GM21423 (cell line): Measurements from ENCODE around the gene CDCA7.
"Not testable (repeated sequence)": the region's sequence is repeated elsewhere in the genome, so short reads cannot be mapped to it uniquely, and the experiment has no call there.

Experiments
- ATAC-seq: cut with Tn5 transposase; IDR thresholded peaks from one replicate; pipeline ENCODE4 v1.9.1; 2021; ENCODE audit warnings: mild to moderate bottlenecking, moderate library complexity; ENCODE audit not compliant: unreplicated experiment

The CDCA7 gene

GRCh38 chr2:173354582-173355131 is at the start of gene CDCA7:
Gene CDCA7, plus strand, starts transcription at chr2:173354872. Its CDS starts 92 bp downstream, at chr2:173354964.
- ATAC-seq = peak; percentile 62

- ATAC-seq = no peak
Observed at GRCh38 chr2:173305303-173305702, 49.4 kb upstream of the CDCA7 start.

DNA sequence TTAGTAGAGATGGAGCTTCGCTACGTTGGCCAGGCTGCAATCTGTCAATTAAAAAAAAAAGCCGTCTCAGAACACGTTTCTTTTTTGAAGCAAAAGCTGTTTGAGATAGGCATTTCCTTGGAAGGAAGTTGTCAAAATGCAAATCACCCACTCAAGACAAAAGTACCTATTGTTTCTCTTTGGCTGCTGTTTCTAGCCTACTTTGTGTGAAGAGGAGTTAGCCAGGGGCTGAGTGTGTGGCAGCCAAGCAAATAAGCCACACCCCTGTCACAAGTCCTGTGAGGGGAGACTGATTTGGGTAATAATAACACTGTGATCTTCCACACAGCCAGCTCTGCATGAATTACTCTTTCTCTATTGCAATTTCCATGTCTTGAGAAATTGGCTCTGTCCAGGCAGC is 47.4 kb upstream of the CDCA7 start:
- no peak for ATAC-seq

GRCh38 chr2:173309370-173309769 is 45.3 kb upstream of the CDCA7 start:
- not testable (repeated sequence) for ATAC-seq

DNA sequence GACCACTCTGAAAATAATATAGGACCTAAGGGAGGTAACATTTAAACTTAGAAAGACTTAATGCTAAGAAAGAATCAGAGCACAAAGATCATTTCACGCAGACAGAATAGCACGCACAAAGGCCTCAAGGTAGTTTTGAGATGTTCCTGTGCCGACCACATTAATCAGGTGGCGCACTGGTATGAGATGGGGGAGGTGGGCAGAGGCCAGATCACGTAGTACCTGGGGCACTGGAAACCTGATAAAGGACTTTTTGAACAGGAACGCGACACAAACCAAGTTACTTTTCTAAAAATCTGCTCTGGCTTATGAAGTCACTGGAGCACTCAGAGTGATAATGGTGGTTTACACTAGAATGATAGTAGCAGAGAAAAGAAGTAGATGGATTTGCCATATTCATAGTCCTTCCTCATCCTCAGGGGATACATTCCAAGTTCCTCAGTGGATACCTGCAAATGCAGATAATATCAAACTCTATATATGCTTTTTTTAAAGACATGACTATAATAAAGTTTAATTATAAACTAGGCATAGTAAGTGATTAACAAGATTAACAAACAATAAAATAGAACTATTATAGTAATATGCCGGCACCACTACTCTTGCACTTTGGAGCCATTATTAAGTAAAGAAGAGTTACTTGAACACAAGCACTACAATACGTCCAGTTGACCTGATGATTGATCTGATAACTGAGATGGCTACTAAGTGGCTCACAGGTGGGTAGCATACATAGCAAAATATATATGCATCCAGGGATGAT is 42.6 kb upstream of the CDCA7 start:
- no peak for ATAC-seq

DNA sequence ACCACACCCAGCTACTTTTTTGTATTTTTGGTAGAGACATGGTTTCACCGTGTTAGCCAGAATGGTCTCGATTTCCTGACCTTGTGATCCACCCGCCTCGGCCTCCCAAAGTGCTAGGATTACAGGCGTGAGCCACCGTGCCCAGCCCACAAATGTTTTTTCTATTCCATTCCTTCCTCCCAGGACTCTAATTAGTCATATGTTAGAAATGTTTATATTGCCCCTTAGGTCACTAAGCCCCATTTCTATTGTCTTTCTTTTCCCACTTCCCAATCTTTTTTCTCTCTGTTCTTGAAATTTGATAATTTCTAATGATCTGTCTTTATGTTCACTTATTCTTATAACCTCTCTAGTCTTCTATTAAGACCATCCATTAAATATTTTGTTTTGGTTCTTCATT is 31.3 kb upstream of the CDCA7 start:
- no peak for ATAC-seq

DNA sequence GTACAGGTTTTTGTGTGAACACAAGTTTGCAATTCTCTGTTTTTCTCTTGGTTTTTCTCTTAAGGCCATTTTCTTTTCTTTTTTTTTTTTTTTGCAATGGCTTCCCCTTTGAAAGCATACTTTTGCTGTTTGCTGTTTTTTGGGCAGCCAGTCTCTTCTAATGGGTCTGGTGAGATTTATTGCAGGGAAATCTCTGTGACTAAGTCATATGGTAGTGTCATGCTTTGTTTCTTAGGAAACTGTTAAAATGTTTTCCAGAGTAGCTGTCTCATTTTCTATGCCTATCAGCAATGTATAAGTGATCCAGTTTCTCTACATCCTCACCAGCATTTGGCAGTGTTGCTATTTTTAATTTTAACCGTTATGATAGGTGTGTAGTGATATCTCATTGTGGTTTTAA is 27.9 kb upstream of the CDCA7 start:
- ATAC-seq = no peak

- no peak for ATAC-seq
Observed at GRCh38 chr2:173327421-173327820, 27.3 kb upstream of the CDCA7 start.

DNA sequence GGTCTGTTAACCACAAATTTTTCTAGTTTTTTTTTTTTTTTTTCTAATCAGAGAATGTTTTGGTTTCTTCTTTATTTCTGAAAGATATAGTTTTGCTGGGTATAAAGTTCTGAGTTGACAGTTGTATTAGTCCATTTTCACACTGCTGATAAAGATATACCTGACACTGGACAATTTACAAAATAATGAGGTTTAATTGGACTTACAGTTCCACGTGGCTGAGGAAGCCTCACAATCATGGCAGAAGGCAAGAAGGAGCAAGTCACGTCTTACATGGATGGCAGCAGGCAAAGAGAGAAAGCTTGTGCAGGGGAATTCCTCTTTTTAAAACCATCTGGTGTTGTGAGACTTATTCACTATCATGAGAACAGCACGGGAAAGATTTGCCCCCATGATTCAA is 21.7 kb upstream of the CDCA7 start:
- ATAC-seq = not testable (repeated sequence)

- ATAC-seq = no peak
Observed at GRCh38 chr2:173339807-173340206, 14.9 kb upstream of the CDCA7 start.

GRCh38 chr2:173343921-173344320 is 10.8 kb upstream of the CDCA7 start:
- ATAC-seq = no peak

- no peak for ATAC-seq
Observed at GRCh38 chr2:173346035-173346434, 8.6 kb upstream of the CDCA7 start.

DNA sequence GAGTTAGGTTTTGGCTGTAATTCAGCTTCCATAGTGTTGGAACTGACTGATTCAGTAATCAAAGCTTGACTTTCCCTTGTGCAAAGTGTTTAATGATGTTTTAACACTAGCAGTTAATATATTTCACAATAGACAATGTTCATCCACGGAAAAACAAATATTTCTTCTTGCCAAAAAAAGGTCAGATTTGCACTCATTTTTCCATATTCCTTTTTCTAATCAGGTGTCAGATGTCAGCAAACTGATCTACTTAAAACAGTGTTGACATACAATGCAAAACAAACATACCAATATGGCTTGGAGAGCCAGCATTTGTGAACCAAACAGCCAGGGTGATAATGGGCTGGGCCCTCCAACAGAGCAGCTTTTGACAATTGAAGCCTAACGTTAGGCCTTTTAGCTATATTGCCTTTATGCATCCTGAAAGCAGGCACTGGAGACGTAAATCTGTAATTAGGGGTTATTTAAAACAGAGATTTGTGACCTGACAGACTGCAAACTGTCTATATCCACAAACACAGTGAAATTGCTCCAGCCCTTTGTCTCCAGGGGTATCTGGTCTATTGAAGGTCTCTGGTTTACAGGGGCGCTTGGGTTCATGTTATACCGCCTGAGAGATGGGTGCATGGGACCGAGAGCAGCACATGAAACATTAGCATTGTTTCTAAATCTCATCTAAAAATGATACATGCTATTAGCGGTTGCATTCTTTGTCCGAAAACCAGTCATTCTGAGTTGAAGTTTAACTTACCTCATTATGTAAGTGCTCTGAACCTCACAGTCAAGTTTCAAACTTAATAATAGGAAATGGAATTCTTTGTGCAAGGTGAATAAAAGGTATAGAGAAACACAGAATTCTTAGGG is 7.1 kb upstream of the CDCA7 start:
- no peak for ATAC-seq

GRCh38 chr2:173349287-173349686 is 5.4 kb upstream of the CDCA7 start:
- no peak for ATAC-seq

DNA sequence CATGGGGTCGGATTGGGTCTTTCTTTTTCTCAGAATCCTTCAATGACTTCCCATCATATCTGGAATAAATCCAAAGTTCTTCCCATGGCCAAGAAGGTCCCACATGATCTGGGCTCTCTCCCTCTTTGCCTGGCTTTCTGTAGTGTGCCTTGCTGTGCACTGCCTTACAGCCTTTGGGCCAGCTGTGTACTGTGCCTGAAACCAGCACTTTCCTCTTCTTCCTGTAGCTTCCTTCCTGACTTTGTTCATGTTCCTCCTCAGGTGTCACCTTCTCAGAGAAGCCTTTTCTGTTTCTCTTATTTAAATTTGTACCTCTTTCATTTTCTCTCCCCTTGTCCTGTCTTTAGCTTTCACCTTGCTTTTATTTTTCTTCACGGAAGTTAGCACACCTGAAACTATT is 4.3 kb upstream of the CDCA7 start:
- ATAC-seq = no peak

- ATAC-seq = no peak
Observed at GRCh38 chr2:173351879-173352278, 2.8 kb upstream of the CDCA7 start.

DNA sequence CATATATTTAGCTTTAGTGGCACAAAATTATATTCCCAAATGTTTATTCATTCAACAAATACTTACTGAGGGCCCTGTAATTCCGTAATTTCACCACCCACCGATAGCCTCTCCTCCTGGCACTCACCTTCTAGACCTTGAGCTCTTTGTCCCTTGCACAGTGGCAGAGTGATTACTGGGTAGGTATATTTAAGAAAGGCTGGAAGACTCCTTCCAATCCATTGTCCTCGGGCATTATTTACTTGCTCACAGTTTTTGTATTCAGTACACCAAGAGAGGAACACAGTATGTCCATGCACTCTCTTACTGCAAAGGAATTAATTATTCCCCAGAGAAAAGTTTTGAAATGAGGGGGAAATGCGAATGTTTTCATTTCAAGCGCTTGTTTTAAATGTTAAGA is 1.1 kb upstream of the CDCA7 start:
- no peak for ATAC-seq

GRCh38 chr2:173354073-173354581 is 545 bp upstream of the CDCA7 start:
- peak; percentile 35 for ATAC-seq

DNA sequence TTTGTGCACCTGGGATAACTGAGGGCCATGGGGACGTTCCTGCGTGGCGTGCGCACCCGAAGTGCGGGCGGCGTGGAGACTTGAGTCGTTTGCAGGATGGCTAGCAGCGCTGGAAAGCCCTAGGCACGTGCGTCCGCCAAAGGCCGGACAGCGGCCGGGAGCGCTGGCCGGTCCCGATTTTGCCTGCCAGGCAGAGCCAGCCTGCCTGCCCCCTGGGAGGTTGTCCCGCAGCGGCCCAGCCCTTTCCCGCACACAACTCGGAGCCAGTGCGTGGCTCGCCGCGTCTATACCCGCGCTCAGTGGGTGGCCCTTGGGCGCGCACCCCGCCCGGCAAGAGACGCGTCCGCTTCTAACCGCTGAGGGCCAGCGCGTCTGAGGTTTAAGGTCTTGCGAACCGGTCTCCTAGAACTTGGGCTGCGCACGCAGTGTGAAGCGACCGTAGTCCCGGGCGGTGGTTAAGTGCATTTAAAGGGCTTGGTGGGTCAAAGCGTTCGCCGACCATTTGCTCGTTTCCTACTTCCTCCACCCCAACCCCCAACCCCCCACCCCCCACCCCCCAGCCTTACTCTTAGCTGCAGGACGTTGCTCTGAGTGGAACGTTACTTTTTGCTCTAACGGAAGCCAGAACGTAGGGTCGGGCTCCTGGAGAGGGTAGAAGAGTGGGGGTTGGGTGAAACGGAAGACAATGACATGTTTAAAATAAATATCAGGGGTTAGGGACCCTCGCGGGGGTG is 627 bp downstream of the CDCA7 start:
- peak; percentile 27 for ATAC-seq

DNA sequence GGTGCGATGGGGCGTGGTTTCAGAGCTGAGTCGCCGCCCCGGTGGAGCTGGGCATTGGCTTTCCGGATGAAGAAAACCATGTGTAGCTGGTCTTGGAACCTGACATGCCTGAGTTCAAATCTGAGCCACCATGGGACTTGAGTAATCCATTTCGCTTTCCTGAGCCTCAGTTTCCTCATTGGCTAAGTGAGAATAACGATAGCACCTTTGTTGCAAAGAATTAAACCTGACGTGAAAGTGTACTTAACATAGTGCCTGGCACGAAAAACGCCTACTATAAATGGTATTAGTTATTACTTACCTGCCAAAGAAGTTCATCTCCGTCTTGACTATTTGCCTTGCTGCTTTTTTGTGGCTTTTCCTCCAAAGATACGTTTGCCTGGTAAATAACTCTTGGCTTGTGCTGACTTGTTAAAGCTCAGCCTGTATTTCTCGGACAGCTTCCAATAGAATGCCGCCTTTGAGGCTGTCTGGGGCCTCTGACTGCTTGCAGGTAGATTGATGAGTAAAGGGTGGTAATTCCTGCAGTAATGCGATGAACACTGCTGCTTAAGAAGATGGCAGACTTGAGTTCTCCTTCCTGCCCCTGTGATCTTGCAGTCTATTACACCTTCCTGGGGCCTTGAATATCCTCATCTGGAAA is 1.3 kb downstream of the CDCA7 start:
- no peak for ATAC-seq
